VCaP (cell line): ENCODE data around the gene SERTAD3.

Source experiments
- H3K27ac ChIP-seq: fragments of 450-650 bp; 2 replicates; pipeline ENCODE4 v1.5.1; 2017
- TF ChIP-seq, protein P1 (sequence below): fragments of 450-650 bp; conservative IDR thresholded peaks from 2 replicates; pipeline ENCODE4 v1.5.1; 2017; ENCODE audit warnings: mild to moderate bottlenecking, moderate library complexity

Gene SERTAD3

GRCh38 chr19:40472516-40472915, 28.4 kb upstream of the SERTAD3 start:
- TF ChIP-seq, protein P1, sequence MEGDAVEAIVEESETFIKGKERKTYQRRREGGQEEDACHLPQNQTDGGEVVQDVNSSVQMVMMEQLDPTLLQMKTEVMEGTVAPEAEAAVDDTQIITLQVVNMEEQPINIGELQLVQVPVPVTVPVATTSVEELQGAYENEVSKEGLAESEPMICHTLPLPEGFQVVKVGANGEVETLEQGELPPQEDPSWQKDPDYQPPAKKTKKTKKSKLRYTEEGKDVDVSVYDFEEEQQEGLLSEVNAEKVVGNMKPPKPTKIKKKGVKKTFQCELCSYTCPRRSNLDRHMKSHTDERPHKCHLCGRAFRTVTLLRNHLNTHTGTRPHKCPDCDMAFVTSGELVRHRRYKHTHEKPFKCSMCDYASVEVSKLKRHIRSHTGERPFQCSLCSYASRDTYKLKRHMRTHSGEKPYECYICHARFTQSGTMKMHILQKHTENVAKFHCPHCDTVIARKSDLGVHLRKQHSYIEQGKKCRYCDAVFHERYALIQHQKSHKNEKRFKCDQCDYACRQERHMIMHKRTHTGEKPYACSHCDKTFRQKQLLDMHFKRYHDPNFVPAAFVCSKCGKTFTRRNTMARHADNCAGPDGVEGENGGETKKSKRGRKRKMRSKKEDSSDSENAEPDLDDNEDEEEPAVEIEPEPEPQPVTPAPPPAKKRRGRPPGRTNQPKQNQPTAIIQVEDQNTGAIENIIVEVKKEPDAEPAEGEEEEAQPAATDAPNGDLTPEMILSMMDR = no peak

GRCh38 chr19:40471111-40471510, 27.0 kb upstream of the SERTAD3 start:
- H3K27ac ChIP-seq = no peak overlapping the region
- TF ChIP-seq, protein P1 = no peak

More at GRCh38 chr19:40472516-40472915, 28.4 kb upstream of the SERTAD3 start:
- H3K27ac ChIP-seq = no peak overlapping the region

DNA sequence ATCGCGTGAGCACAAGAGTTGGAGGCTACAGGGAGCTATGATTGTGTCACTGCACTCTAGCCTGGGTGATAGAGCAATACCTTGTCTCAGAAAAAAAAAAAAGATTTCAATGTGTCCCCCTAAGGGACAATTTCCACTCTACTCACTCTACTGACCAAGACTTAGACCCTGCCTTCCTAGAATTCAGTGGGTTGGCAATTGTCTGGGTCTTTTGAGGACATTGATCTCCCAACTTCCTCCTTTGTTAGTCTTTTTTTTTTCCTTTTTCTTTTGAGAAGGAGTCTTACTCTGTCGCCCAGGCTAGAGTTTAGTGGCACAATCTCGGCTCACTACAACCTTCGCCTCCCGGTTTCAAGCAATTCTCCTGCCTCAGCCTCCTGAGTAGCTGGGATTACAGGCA, 24.9 kb upstream of the SERTAD3 start:
- TF ChIP-seq, protein P1 = no peak
- no peak overlapping the region for H3K27ac ChIP-seq

- peak within 1 kb of the TSS; percentile 49; the same call in 1 of the 2 replicates for H3K27ac ChIP-seq
- TF ChIP-seq, protein P1 = no peak
Observed at GRCh38 chr19:40466985-40467734, 23.0 kb upstream of the SERTAD3 start, which contains the start of gene SPTBN4. TSS of gene SPTBN4 (plus strand) at chr19:40467001. CDS start at chr19:40472622, 5,621 bp downstream.

DNA sequence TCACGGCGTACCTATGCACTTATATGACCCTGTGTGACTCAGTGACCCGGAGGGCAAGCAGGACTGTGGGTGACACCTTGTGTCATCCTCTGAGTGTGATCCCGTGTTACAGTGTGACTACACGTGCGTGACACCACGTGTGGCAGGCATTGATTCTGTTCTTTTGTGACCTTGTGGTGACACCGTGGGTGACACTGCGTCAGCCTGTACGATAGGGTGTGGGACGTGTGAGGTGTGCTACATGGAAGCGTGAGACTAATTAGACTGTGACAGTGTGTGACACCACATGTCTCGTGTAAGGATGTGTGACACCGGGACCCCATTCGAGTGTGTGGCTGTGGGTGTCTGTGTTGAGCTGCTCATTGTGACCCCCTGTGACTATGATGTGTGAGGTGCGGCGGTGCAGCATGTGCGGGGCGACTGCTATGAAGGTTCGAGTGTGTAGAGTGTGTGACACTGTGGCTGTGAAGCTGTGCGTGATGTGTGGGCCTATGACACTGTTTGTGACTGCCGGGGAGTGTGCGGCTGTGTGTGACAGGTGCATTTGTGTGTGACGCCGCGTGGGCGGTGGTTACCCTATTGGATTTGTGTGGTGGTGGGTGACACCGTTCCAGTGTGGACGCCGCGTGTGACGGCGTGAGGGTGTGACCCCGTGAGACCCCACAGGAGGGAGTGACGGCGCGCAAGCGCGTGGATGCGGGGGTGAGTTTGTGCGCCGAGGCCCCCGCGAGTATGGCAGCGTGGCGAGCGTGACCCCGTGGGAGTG, 22.3 kb upstream of the SERTAD3 start:
- peak overlapping the region; percentile 49; the same call in 1 of the 2 replicates for H3K27ac ChIP-seq
- TF ChIP-seq, protein P1 = no peak

- TF ChIP-seq, protein P1 = no peak
- H3K27ac ChIP-seq = peak within 1 kb of the TSS; percentile 63
Observed at GRCh38 chr19:40465557-40466218, 21.6 kb upstream of the SERTAD3 start, which contains the start of gene BLVRB. TSS of gene BLVRB (minus strand) at chr19:40465745. CDS start at chr19:40465688, 57 bp downstream.
